HG02759 (cell line): ENCODE measurements around the gene GPC5.
"Not testable (repeated sequence)": the region's sequence is repeated elsewhere in the genome, so short reads cannot be mapped to it uniquely, and the experiment has no call there.

Experiments used
- ATAC-seq: cut with Tn5 transposase; IDR thresholded peaks from one replicate; pipeline ENCODE4 v1.9.1; 2021; ENCODE audit warnings: mild to moderate bottlenecking, moderate library complexity; ENCODE audit not compliant: unreplicated experiment

The GPC5 gene

GRCh38 chr13:92491839-92492238 is 1093.4 kb downstream of the GPC5 start:
- no peak for ATAC-seq

- no peak for ATAC-seq
Measured at GRCh38 chr13:92494915-92495314, 1096.5 kb downstream of the GPC5 start.

- no peak for ATAC-seq
Measured at GRCh38 chr13:92500192-92500591, 1101.8 kb downstream of the GPC5 start.

- ATAC-seq, result no peak
Measured at GRCh38 chr13:92510416-92510815, 1112.0 kb downstream of the GPC5 start.

GRCh38 chr13:92512852-92513251 is 1114.4 kb downstream of the GPC5 start:
- no peak for ATAC-seq

- no peak for ATAC-seq
Measured at GRCh38 chr13:92513672-92514071, 1115.3 kb downstream of the GPC5 start.

GRCh38 chr13:92514420-92515125 is 1116.2 kb downstream of the GPC5 start:
- ATAC-seq, result no peak

- ATAC-seq, result not testable (repeated sequence)
Measured at GRCh38 chr13:92516878-92517277, 1118.5 kb downstream of the GPC5 start.

- not testable (repeated sequence) for ATAC-seq
Measured at GRCh38 chr13:92518622-92519021, 1120.2 kb downstream of the GPC5 start.

- ATAC-seq, result no peak
Measured at GRCh38 chr13:92530364-92530763, 1131.9 kb downstream of the GPC5 start.

GRCh38 chr13:92535222-92536006 is 1137.0 kb downstream of the GPC5 start:
- ATAC-seq, result no peak

- ATAC-seq, result no peak
Measured at GRCh38 chr13:92537471-92537870, 1139.0 kb downstream of the GPC5 start.

- ATAC-seq, result no peak
Measured at GRCh38 chr13:92538164-92538563, 1139.7 kb downstream of the GPC5 start.

- ATAC-seq, result not testable (repeated sequence)
Measured at GRCh38 chr13:92539148-92539547, 1140.7 kb downstream of the GPC5 start.

- ATAC-seq, result no peak
Measured at GRCh38 chr13:92547266-92547665, 1148.8 kb downstream of the GPC5 start.

GRCh38 chr13:92549276-92549675 is 1150.9 kb downstream of the GPC5 start:
- ATAC-seq, result no peak

- no peak for ATAC-seq
Measured at GRCh38 chr13:92553470-92554114, 1155.2 kb downstream of the GPC5 start.

GRCh38 chr13:92560883-92561282 is 1162.5 kb downstream of the GPC5 start:
- no peak for ATAC-seq

GRCh38 chr13:92564942-92565341 is 1166.5 kb downstream of the GPC5 start:
- ATAC-seq, result no peak

GRCh38 chr13:92566767-92567166 is 1168.3 kb downstream of the GPC5 start:
- no peak for ATAC-seq

GRCh38 chr13:92572190-92572589 is 1173.8 kb downstream of the GPC5 start:
- ATAC-seq, result no peak
